Calu3 (cell line): Measurements from ENCODE around the gene ZNF544. TPM values are rescaled to one million over a fixed set of nuclear protein-coding genes. Genes with fewer than 3 reads are reported as not detected.

Experiments used
- BruUV-seq: library from RNA; stranded (reverse); fragments of 400-500 nt; replicated peaks from 2 replicates; lab custom pipeline; 2021; lab: Mats Ljungman, UMichigan
- CTCF ChIA-PET: fragments of 300-600 bp; sonication (Branson Sonifier 250); formaldehyde crosslinking; loops from one replicate; lab custom pipeline; 2022; ENCODE audit warnings: antibody characterized with exemption; lab: Charles Lee
- DNase-seq: peaks from one replicate; pipeline ENCODE4 v3.0.0; 2022
- H3K27ac Mint-ChIP-seq: one replicate; pipeline ENCODE4 v1.8.0; 2022; ENCODE audit warnings: mixed read lengths; ENCODE audit not compliant: unreplicated experiment
- H3K27me3 Mint-ChIP-seq: one replicate; pipeline ENCODE4 v1.8.0; 2022; ENCODE audit warnings: mixed read lengths; ENCODE audit not compliant: unreplicated experiment
- H3K36me3 Mint-ChIP-seq: one replicate; pipeline ENCODE4 v1.8.0; 2022; ENCODE audit warnings: mild to moderate bottlenecking, moderate library complexity, mixed read lengths; ENCODE audit not compliant: insufficient read depth, unreplicated experiment
- H3K4me1 Mint-ChIP-seq: one replicate; pipeline ENCODE4 v1.8.0; 2022; ENCODE audit warnings: mild to moderate bottlenecking, low read depth, mixed read lengths; ENCODE audit not compliant: unreplicated experiment
- H3K4me3 Mint-ChIP-seq: one replicate; pipeline ENCODE4 v1.8.0; 2022; ENCODE audit warnings: mild to moderate bottlenecking, low read depth, moderate library complexity, mixed read lengths; ENCODE audit not compliant: unreplicated experiment
- H3K9me3 Mint-ChIP-seq: one replicate; pipeline ENCODE4 v1.8.0; 2022; ENCODE audit warnings: low read depth, mixed read lengths; ENCODE audit not compliant: unreplicated experiment
- CTCF ChIP-seq: fragments of 200-600 bp; IDR thresholded peaks from one replicate; pipeline ENCODE4 v1.8.0; 2022; ENCODE audit warnings: antibody characterized with exemption; ENCODE audit not compliant: unreplicated experiment
- intact Hi-C: fragments of 100-400 bp; cut with micrococcal nuclease; formaldehyde crosslinking; loops from one replicate; pipeline ENCODE4 v1.10.0; 2022; ENCODE audit not compliant: unreplicated experiment
- total RNA-seq: library from RNA; stranded (reverse); gene quantifications from 2 replicates; pipeline ENCODE4 v1.2.3, GENCODE V29; 2022

Gene ZNF544
- total RNA-seq, 1 experiment from 2014 or later, result 65.3 TPM

GRCh38 chr19:58204566-58204965 lies 24.1 kb upstream of the ZNF544 start:
- no peak for DNase-seq
- Mint-ChIP-seq H3K4me1 (no peaks in the 10 kb centered on the region), H3K27ac (no peak overlapping the region), H3K9me3 (peaks cover 49% of the 10 kb centered on the region), H3K27me3 (no peaks in the 10 kb centered on the region), H3K4me3 (no peak overlapping the region), H3K36me3 (peaks cover 84% of the 10 kb centered on the region)
- intact Hi-C loops, result no loop called here
- no TSS peak for BruUV-seq
- no peak for TF ChIP-seq CTCF
- CTCF ChIA-PET, result no interaction called here

GRCh38 chr19:58209577-58209976 lies 19.1 kb upstream of the ZNF544 start:
- no peaks in the 10 kb centered on the region for H3K27me3 Mint-ChIP-seq
- CTCF ChIA-PET, result no interaction called here
- intact Hi-C loops, result no loop called here
- DNase-seq, result no peak
- H3K36me3 Mint-ChIP-seq, result peaks cover 74% of the 10 kb centered on the region
- H3K4me1 Mint-ChIP-seq, result no peaks in the 10 kb centered on the region
- H3K27ac Mint-ChIP-seq, result no peak overlapping the region
- TF ChIP-seq CTCF, result no peak
- peaks cover 57% of the 10 kb centered on the region for H3K9me3 Mint-ChIP-seq
- BruUV-seq, result no TSS peak
- no peak overlapping the region for H3K4me3 Mint-ChIP-seq

GRCh38 chr19:58212336-58213074 lies 16.2 kb upstream of the ZNF544 start:
- Mint-ChIP-seq H3K27me3 (no peaks in the 10 kb centered on the region), H3K36me3 (peaks cover 60% of the 10 kb centered on the region), H3K27ac (no peak overlapping the region), H3K4me1 (no peaks in the 10 kb centered on the region), H3K9me3 (peaks cover 47% of the 10 kb centered on the region), H3K4me3 (no peak overlapping the region)
- intact Hi-C loops, result no loop called here
- CTCF ChIA-PET, result no interaction called here
- BruUV-seq, result no TSS peak
- TF ChIP-seq CTCF, result no peak
- no peak for DNase-seq

GRCh38 chr19:58213075-58213369 lies 15.7 kb upstream of the ZNF544 start:
- Mint-ChIP-seq H3K27ac (no peak overlapping the region), H3K4me3 (no peak overlapping the region), H3K27me3 (no peaks in the 10 kb centered on the region), H3K9me3 (peaks cover 42% of the 10 kb centered on the region), H3K36me3 (peaks cover 54% of the 10 kb centered on the region), H3K4me1 (no peaks in the 10 kb centered on the region)
- DNase-seq, result no peak
- intact Hi-C loops, result no loop called here
- TF ChIP-seq CTCF, result no peak
- TSS peak; percentile 47 for BruUV-seq
- CTCF ChIA-PET, result no interaction called here
